Measurements from ENCODE around the gene BCL11B.

GRCh38 chr14:99287269-99287942, 15.4 kb upstream of the BCL11B start:
- TF ChIP-seq CTCF (IDR thresholded peaks at IDR 0.05): no peak
- no peak for TF ChIP-seq POLR2AphosphoS5 (IDR thresholded peaks at IDR 0.05)

All from gastroesophageal sphincter (tissue), 3 donors.